B cell (primary cell): ENCODE measurements around the gene NDEL1. TPM values are rescaled to one million over a fixed set of nuclear protein-coding genes. Genes with fewer than 3 reads are reported as not detected.

Experiments used
- ATAC-seq: fragments of 200-7000 bp; cut with Tn5 transposase; one replicate; pipeline ENCODE4 v1.10.0; 2021; ENCODE audit warnings: low read depth, mild to moderate bottlenecking, moderate number of reproducible peaks, moderate library complexity
- CTCF ChIA-PET: fragments of 350-600 bp; sonication (Branson Sonifier 250); formaldehyde crosslinking; loops from one replicate; lab custom pipeline; 2021; ENCODE audit warnings: antibody characterized with exemption, inconsistent platforms; lab: Charles Lee
- POLR2A ChIA-PET: fragments of 350-600 bp; sonication (Branson Sonifier 250); formaldehyde crosslinking; loops from one replicate; lab custom pipeline; 2021; ENCODE audit warnings: antibody characterized with exemption; lab: Charles Lee
- DNase-seq: peaks from one replicate; pipeline ENCODE4 v3.0.0; 2013
- H2AFZ ChIP-seq: 2 replicates; pipeline ENCODE4 v1.6.1; 2012; ENCODE audit warnings: mild to moderate bottlenecking, low read depth, low read length; ENCODE audit not compliant: insufficient read depth, poor library complexity, severe bottlenecking
- H3K27ac ChIP-seq, 2 donors: 1 replicate in 1 of 2; 2 replicates in 1 of 2; pipeline ENCODE4 v1.5.1; 2012 to 2013; ENCODE audit warnings: low read length in 2 of 2, mild to moderate bottlenecking in 2 of 2, moderate library complexity in 1 of 2
- H3K27me3 ChIP-seq, 4 experiments: fragments of 200-600 bp in 1 of 4; sonication (generic) in 1 of 4; replicated peaks in 1 of 4; 1 replicate in 2 of 4; 2 replicates in 2 of 4; pipeline versions ENCODE4 v1.6.1 to v1.7.0; 2013 to 2016; ENCODE audit warnings: low read length in 3 of 4, mild to moderate bottlenecking in 2 of 4, mixed read lengths in 1 of 4, moderate library complexity in 1 of 4; ENCODE audit not compliant: insufficient read depth in 4 of 4, control insufficient read depth in 3 of 4; ENCODE audit errors: control extremely low read depth in 1 of 4
- H3K36me3 ChIP-seq, 2 experiments: replicated peaks in 1 of 2; 1 replicate in 1 of 2; 2 replicates in 1 of 2; pipeline versions ENCODE4 v1.6.1 to v1.7.1; 2013; ENCODE audit warnings: low read length in 1 of 2; ENCODE audit not compliant: insufficient read depth in 2 of 2, control insufficient read depth in 1 of 2; ENCODE audit errors: control extremely low read depth in 1 of 2, extremely low read depth in 1 of 2
- H3K4me1 ChIP-seq, 2 donors: fragments of 200-600 bp in 1 of 2; sonication (generic) in 1 of 2; 1 replicate in 1 of 2; 2 replicates in 1 of 2; pipeline versions ENCODE4 v1.5.1 to v1.6.1; 2013 to 2017; ENCODE audit warnings: low read length in 2 of 2; ENCODE audit not compliant: control insufficient read depth in 2 of 2, insufficient read depth in 2 of 2
- H3K4me2 ChIP-seq: replicated peaks from 2 replicates; pipeline ENCODE3; 2012; ENCODE audit warnings: mild to moderate bottlenecking, low read depth, low read length; ENCODE audit not compliant: poor library complexity, severe bottlenecking
- H3K4me3 ChIP-seq, 5 experiments: fragments of 200-600 bp in 1 of 5; sonication (generic) in 1 of 5; 1 replicate in 3 of 5; 2 replicates in 2 of 5; pipeline versions ENCODE4 v1.5.1 to v1.7.0; 2011 to 2016; ENCODE audit warnings: low read length in 4 of 5, mild to moderate bottlenecking in 4 of 5, low read depth in 2 of 5, control low read depth in 1 of 5, moderate library complexity in 1 of 5; ENCODE audit not compliant: insufficient read depth in 1 of 5; ENCODE audit errors: control extremely low read depth in 1 of 5, extremely low read depth in 1 of 5
- H3K79me2 ChIP-seq: fragments of 200-600 bp; sonication (generic); one replicate; pipeline ENCODE4 v1.6.0; 2016; ENCODE audit warnings: low read length; ENCODE audit not compliant: control insufficient read depth, insufficient read depth
- H3K9ac ChIP-seq: fragments of 200-600 bp; sonication (generic); 2 replicates; pipeline ENCODE4 v1.6.1; 2017; ENCODE audit warnings: mild to moderate bottlenecking, low read length, moderate library complexity
- H3K9me3 ChIP-seq, 3 donors: one replicate each; pipeline versions ENCODE4 v1.6.1 to v1.7.1; 2013; ENCODE audit warnings: low read length in 2 of 3; ENCODE audit not compliant: control insufficient read depth in 2 of 3, insufficient read depth in 1 of 3; ENCODE audit errors: control extremely low read depth in 1 of 3
- H4K20me1 ChIP-seq: 2 replicates; pipeline ENCODE4 v1.6.0; 2012; ENCODE audit warnings: mild to moderate bottlenecking, low read length; ENCODE audit not compliant: insufficient read depth, control insufficient read depth, poor library complexity, severe bottlenecking
- H3K27ac Mint-ChIP-seq: one replicate; pipeline ENCODE4 v1.8.0; 2021; ENCODE audit warnings: mixed read lengths
- H3K27me3 Mint-ChIP-seq: one replicate; pipeline ENCODE4 v1.8.0; 2021; ENCODE audit warnings: mixed read lengths
- H3K4me1 Mint-ChIP-seq: one replicate; pipeline ENCODE4 v1.8.0; 2021; ENCODE audit warnings: mixed read lengths
- H3K4me3 Mint-ChIP-seq: one replicate; pipeline ENCODE4 v1.8.0; 2021; ENCODE audit warnings: mixed read lengths
- H3K9me3 Mint-ChIP-seq: one replicate; pipeline ENCODE4 v1.8.0; 2022; ENCODE audit warnings: mixed read lengths; ENCODE audit not compliant: insufficient read depth
- EZH2 ChIP-seq: IDR thresholded peaks from 2 replicates; pipeline ENCODE4 v1.6.1; 2012; ENCODE audit warnings: borderline replicate concordance, low read depth, mild to moderate bottlenecking, moderate library complexity, low read length; ENCODE audit not compliant: insufficient read depth, poor library complexity, severe bottlenecking
- WGBS: methylation state at CpG from one replicate; pipeline ENCODE4 v1.1.5; 2013; ENCODE audit warnings: missing lambda C conversion rate; ENCODE audit not compliant: insufficient coverage; 5-methylcytosine and 5-hydroxymethylcytosine counted together
- intact Hi-C: fragments of 100-400 bp; cut with micrococcal nuclease; formaldehyde crosslinking; loops from one replicate; pipeline ENCODE4 v1.10.0; 2022
- polyA plus RNA-seq: library from polyadenylated mRNA; depleted of rRNA; stranded (reverse); fragments of >200 nt; gene quantifications from 2 replicates; pipeline ENCODE4 v1.2.3, GENCODE V29; 2012
- total RNA-seq, 2 donors: library from RNA; stranded (reverse); fragments of 120-200 nt in 1 of 2; gene quantifications; 1 replicate in 1 of 2; 2 replicates in 1 of 2; pipeline versions ENCODE4 v1.2.3 to v1.2.4, GENCODE V29; 2013 to 2022
- TF ChIP-seq, protein P1 (sequence below): fragments of 200-600 bp; IDR thresholded peaks from one replicate; pipeline ENCODE4 v1.8.0; 2022; ENCODE audit warnings: antibody characterized with exemption, mild to moderate bottlenecking

Gene NDEL1
- total and polyA plus RNA-seq, 2 donors (not counting 1 experiment from before 2014, with no cell fraction given), result 30.2 to 108 TPM

DNA sequence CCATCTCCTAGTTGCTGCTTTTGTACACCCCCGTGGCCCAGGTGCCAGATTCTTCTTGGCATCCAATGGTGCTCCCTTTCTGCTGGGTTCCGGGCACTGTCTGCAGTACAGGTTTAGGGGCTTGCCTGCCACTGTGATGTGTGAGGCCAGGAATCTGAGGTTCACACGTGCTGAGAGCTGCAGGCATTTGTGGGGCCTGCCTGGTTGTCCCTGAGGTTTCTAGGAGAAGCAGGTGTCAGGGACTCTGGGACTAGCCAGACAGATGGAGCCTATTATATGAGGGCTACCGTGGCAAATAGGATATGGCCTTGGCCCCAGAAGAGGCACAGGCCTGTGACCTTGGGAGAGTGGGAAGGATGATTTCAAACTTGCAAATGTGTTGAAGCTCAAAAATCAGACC, 29.3 kb downstream of the NDEL1 start:
- ChIA-PET CTCF (no interaction called here), POLR2A (no interaction called here)
- no peak overlapping the region for H3K9ac ChIP-seq
- H3K36me3 ChIP-seq, result peaks cover 0 to 76% of the 10 kb centered on the region in 2 experiments
- Mint-ChIP-seq H3K4me3 (no peak overlapping the region), H3K9me3 (no peaks in the 10 kb centered on the region), H3K27ac (no peak overlapping the region), H3K27me3 (no peaks in the 10 kb centered on the region), H3K4me1 (no peaks in the 10 kb centered on the region)
- DNase-seq, result no peak
- H4K20me1 ChIP-seq, result peaks cover 78% of the 10 kb centered on the region
- no peaks in the 10 kb centered on the region for H3K4me1 ChIP-seq
- no peak overlapping the region for H2AFZ ChIP-seq
- no peak overlapping the region for H3K27ac ChIP-seq
- no peak for TF ChIP-seq EZH2
- TF ChIP-seq, protein P1, sequence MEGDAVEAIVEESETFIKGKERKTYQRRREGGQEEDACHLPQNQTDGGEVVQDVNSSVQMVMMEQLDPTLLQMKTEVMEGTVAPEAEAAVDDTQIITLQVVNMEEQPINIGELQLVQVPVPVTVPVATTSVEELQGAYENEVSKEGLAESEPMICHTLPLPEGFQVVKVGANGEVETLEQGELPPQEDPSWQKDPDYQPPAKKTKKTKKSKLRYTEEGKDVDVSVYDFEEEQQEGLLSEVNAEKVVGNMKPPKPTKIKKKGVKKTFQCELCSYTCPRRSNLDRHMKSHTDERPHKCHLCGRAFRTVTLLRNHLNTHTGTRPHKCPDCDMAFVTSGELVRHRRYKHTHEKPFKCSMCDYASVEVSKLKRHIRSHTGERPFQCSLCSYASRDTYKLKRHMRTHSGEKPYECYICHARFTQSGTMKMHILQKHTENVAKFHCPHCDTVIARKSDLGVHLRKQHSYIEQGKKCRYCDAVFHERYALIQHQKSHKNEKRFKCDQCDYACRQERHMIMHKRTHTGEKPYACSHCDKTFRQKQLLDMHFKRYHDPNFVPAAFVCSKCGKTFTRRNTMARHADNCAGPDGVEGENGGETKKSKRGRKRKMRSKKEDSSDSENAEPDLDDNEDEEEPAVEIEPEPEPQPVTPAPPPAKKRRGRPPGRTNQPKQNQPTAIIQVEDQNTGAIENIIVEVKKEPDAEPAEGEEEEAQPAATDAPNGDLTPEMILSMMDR, result no peak
- ATAC-seq, result no peak
- 72% methylated on average over 4 of the region's 4 CpGs for WGBS
- H3K4me2 ChIP-seq, result no peak overlapping the region
- no peaks in the 10 kb centered on the region for H3K9me3 ChIP-seq
- no peak overlapping the region for H3K4me3 ChIP-seq
- H3K79me2 ChIP-seq, result peaks cover 38% of the 10 kb centered on the region
- no peaks in the 10 kb centered on the region for H3K27me3 ChIP-seq
- intact Hi-C loops, result no loop called here

DNA sequence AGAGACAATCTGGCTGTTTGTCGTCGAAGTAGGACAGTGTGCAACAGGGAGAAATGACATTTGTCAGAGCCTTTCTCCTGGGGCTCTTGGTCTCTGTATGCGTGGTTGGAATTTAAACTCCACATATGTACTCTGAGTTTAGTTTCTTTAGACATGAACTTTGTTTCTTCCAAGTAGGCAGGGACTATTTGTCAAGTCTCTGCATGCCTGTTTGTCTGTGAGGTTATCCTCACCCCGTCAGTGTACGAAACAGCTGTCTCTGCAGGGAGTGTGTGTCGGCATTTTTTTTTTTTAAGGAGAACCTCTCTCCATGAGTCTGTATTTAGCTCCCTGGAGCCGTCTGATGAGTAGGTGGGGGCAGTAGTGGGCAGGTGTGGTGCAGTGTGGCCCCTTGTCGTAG, 29.7 kb downstream of the NDEL1 start:
- DNase-seq (no peak), ATAC-seq (no peak)
- H3K9me3 Mint-ChIP-seq, result no peaks in the 10 kb centered on the region
- H3K4me1 Mint-ChIP-seq, result no peaks in the 10 kb centered on the region
- H3K79me2 ChIP-seq, result peaks cover 34% of the 10 kb centered on the region
- no peaks in the 10 kb centered on the region for H3K27me3 Mint-ChIP-seq
- TF ChIP-seq, protein P1, result no peak
- no peak for TF ChIP-seq EZH2
- H2AFZ ChIP-seq, result no peak overlapping the region
- H3K27me3 ChIP-seq, result no peaks in the 10 kb centered on the region
- no peak overlapping the region for H3K27ac Mint-ChIP-seq
- WGBS, result 96% methylated on average over 5 of the region's 8 CpGs
- H3K4me3 ChIP-seq, result no peak overlapping the region
- POLR2A ChIA-PET, result no interaction called here
- H3K4me2 ChIP-seq, result no peak overlapping the region
- CTCF ChIA-PET, result no interaction called here
- peaks cover 74% of the 10 kb centered on the region for H4K20me1 ChIP-seq
- H3K36me3 ChIP-seq, result peaks cover 0 to 76% of the 10 kb centered on the region in 2 experiments
- intact Hi-C loops, result no loop called here
- no peak overlapping the region for H3K9ac ChIP-seq
- H3K4me1 ChIP-seq, result no peaks in the 10 kb centered on the region
- H3K27ac ChIP-seq, result no peak overlapping the region
- H3K4me3 Mint-ChIP-seq, result no peak overlapping the region
- no peaks in the 10 kb centered on the region for H3K9me3 ChIP-seq
